ENCODE data around the gene CXCR5. TPM values are rescaled to one million over a fixed set of nuclear protein-coding genes. Genes with fewer than 3 reads are reported as not detected.

CXCR5 gene
- total RNA-seq, 1 experiment from 2014 or later, result not detected

- Mint-ChIP-seq H3K9me3 (ENCODE audit: unreplicated experiment) (no peaks in the 10 kb centered on the region), H3K4me1 (ENCODE audit: insufficient read depth, unreplicated experiment) (no peaks in the 10 kb centered on the region), H3K4me3 (ENCODE audit: unreplicated experiment) (no peak overlapping the region), H3K36me3 (ENCODE audit: insufficient read depth, unreplicated experiment) (no peaks in the 10 kb centered on the region), H3K27me3 (ENCODE audit: insufficient read depth, unreplicated experiment) (no peaks in the 10 kb centered on the region), H3K27ac (ENCODE audit: low read depth, unreplicated experiment) (no peak overlapping the region)
- ChIA-PET CTCF (interaction anchor here (0.6 to 1.3 kb wide), 2 partner anchors 77 to 184 kb away, joined by 3 to 5 read pairs; no protein-coding TSS in a partner anchor), POLR2A (interaction anchor here (1.4 kb wide), 1 partner anchor 21 kb away, joined by 3 read pairs; no protein-coding TSS in a partner anchor)
- BruUV-seq (replicated peaks), result no TSS peak
- no peak for DNase-seq (ENCODE audit: unreplicated experiment)
- TF ChIP-seq, protein P1, sequence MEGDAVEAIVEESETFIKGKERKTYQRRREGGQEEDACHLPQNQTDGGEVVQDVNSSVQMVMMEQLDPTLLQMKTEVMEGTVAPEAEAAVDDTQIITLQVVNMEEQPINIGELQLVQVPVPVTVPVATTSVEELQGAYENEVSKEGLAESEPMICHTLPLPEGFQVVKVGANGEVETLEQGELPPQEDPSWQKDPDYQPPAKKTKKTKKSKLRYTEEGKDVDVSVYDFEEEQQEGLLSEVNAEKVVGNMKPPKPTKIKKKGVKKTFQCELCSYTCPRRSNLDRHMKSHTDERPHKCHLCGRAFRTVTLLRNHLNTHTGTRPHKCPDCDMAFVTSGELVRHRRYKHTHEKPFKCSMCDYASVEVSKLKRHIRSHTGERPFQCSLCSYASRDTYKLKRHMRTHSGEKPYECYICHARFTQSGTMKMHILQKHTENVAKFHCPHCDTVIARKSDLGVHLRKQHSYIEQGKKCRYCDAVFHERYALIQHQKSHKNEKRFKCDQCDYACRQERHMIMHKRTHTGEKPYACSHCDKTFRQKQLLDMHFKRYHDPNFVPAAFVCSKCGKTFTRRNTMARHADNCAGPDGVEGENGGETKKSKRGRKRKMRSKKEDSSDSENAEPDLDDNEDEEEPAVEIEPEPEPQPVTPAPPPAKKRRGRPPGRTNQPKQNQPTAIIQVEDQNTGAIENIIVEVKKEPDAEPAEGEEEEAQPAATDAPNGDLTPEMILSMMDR (IDR thresholded peaks at IDR 0.05; ENCODE audit: unreplicated experiment), result no peak
- intact Hi-C loops (cut with micrococcal nuclease), result no loop called here
Observed at GRCh38 chr11:118873804-118874203, 9.9 kb upstream of the CXCR5 start.

DNA sequence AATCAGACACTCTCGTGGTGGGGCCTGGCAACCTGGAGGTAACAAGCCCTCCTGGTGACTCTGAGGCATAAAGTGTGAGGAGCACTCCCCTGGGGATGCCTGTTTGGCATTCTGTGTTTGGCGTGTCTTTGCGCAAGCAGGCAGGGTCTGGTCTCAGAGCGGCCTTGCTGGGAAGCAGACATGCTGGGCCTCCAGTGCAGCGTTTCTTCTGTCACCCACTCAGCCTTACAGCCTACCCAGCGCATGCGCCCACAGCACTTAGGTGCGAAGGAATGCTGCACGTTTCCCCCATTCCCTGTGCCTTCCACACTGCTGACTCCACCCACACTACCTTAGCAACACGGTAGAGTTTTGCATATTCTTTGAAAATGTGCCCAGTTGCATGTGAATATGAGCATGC, 7.4 kb upstream of the CXCR5 start:
- Mint-ChIP-seq H3K36me3 (ENCODE audit: insufficient read depth, unreplicated experiment) (no peaks in the 10 kb centered on the region), H3K9me3 (ENCODE audit: unreplicated experiment) (no peaks in the 10 kb centered on the region), H3K27me3 (ENCODE audit: insufficient read depth, unreplicated experiment) (no peaks in the 10 kb centered on the region), H3K27ac (ENCODE audit: low read depth, unreplicated experiment) (no peak overlapping the region), H3K4me1 (ENCODE audit: insufficient read depth, unreplicated experiment) (no peaks in the 10 kb centered on the region), H3K4me3 (ENCODE audit: unreplicated experiment) (no peak overlapping the region)
- ChIA-PET CTCF (interaction anchor here (1.1 kb wide), 1 partner anchor 46 kb away, joined by 3 read pairs; no protein-coding TSS in a partner anchor), POLR2A (no interaction called here)
- DNase-seq (ENCODE audit: unreplicated experiment), result no peak
- TF ChIP-seq, protein P1 (IDR thresholded peaks at IDR 0.05; ENCODE audit: unreplicated experiment), result no peak
- intact Hi-C loops (cut with micrococcal nuclease), result no loop called here
- BruUV-seq (replicated peaks), result no TSS peak

DNA sequence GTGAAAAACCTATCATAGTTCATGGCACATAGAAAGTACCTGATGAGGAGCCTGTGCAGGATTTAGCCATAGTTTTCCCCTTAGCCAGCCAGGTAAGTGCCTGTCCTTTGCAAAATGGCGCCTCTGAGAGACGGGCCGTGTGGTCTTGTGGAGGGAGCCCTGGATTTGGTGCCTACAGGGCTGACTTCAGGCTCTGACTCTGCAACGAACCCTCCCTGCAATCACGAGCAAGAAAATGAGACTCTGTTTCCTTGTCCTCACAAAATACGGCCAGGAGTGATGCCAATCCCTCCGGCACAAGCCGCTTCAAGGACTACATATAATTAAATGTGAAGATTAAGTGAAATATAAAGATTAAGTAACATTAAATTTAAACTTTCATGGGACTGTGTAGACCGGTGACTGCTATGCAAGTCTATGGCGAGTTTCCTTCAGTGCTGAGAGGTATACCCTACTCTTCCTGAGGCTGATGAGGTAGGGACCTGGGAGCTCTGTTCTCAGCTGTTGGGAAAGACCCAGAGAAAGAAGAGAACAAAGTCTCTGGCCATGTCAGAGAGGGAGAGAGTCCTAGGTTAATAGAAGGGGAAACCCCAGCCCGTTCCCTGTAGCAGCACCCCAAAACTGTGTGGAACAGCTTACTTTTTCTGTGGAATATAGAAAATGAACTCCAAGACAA, 6.1 kb upstream of the CXCR5 start:
- Mint-ChIP-seq H3K4me3 (ENCODE audit: unreplicated experiment) (no peak overlapping the region), H3K27me3 (ENCODE audit: insufficient read depth, unreplicated experiment) (no peaks in the 10 kb centered on the region), H3K4me1 (ENCODE audit: insufficient read depth, unreplicated experiment) (no peaks in the 10 kb centered on the region), H3K36me3 (ENCODE audit: insufficient read depth, unreplicated experiment) (no peaks in the 10 kb centered on the region), H3K9me3 (ENCODE audit: unreplicated experiment) (no peaks in the 10 kb centered on the region), H3K27ac (ENCODE audit: low read depth, unreplicated experiment) (no peak overlapping the region)
- BruUV-seq (replicated peaks), result no TSS peak
- ChIA-PET POLR2A (interaction anchor here (1.0 to 1.3 kb wide), 2 partner anchors 11 to 87 kb away, joined by 3 to 6 read pairs; partner anchors contain the start of gene DDX6), CTCF (interaction anchor here (0.8 to 2.2 kb wide), 3 partner anchors 8 to 188 kb away, joined by 4 to 6 read pairs (median 5); no protein-coding TSS in a partner anchor)
- TF ChIP-seq, protein P1 (IDR thresholded peaks at IDR 0.05; ENCODE audit: unreplicated experiment), result no peak
- intact Hi-C loops (cut with micrococcal nuclease), result no loop called here
- DNase-seq (ENCODE audit: unreplicated experiment), result no peak

DNA sequence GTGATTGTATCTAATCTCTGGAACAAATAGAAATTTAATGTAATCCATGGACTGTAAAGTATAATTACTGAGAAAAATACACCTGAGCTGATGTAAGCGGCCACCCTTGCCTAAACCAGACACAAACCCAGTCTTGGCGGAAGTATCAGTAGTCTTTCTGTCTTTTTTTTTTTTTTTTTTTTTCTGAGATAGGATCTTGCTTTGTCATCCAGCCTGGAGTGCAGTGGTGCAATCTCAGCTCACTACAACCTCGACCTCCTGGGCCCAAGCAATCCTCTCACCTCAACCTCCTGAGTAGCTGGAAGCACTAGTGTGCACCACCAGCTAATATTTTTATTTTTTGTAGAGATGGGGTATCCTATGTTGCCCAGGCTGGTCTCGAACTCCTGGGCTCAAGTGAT, 5.5 kb upstream of the CXCR5 start:
- DNase-seq (ENCODE audit: unreplicated experiment), result no peak
- TF ChIP-seq, protein P1 (IDR thresholded peaks at IDR 0.05; ENCODE audit: unreplicated experiment), result no peak
- intact Hi-C loops (cut with micrococcal nuclease), result no loop called here
- H3K9me3 Mint-ChIP-seq (ENCODE audit: unreplicated experiment), result no peaks in the 10 kb centered on the region
- POLR2A ChIA-PET, result interaction anchor here (0.5 to 1.3 kb wide), 4 partner anchors 11 to 136 kb away, joined by 3 to 6 read pairs (median 3); partner anchors contain the start of gene DDX6
- CTCF ChIA-PET, result interaction anchor here (0.6 to 2.2 kb wide), 4 partner anchors 8 to 188 kb away, joined by 4 to 6 read pairs (median 5); no protein-coding TSS in a partner anchor
- H3K27ac Mint-ChIP-seq (ENCODE audit: low read depth, unreplicated experiment), result no peak overlapping the region
- no TSS peak for BruUV-seq (replicated peaks)
- H3K36me3 Mint-ChIP-seq (ENCODE audit: insufficient read depth, unreplicated experiment), result no peaks in the 10 kb centered on the region
- H3K4me1 Mint-ChIP-seq (ENCODE audit: insufficient read depth, unreplicated experiment), result no peaks in the 10 kb centered on the region
- H3K4me3 Mint-ChIP-seq (ENCODE audit: unreplicated experiment), result no peak overlapping the region
- peaks cover 3% of the 10 kb centered on the region for H3K27me3 Mint-ChIP-seq (ENCODE audit: insufficient read depth, unreplicated experiment)

Data from MCF 10A (cell line).